Measurements from ENCODE around the gene LRBA. TPM values are rescaled to one million over a fixed set of nuclear protein-coding genes. Genes with fewer than 3 reads are reported as not detected.

LRBA gene
- total RNA-seq, 1 experiment from 2014 or later, result 69.1 TPM

GRCh38 chr4:150421612-150422011 lies 593.5 kb downstream of the LRBA start:
- H3K9me3 Mint-ChIP-seq, result no peaks in the 10 kb centered on the region
- ChIA-PET CTCF (no interaction called here), POLR2A (no interaction called here)
- 0 out of 2 replicates have a peak overlapping the region, but pooled peaks have one; percentile 26 for H3K27ac Mint-ChIP-seq
- 0 out of 2 replicates have a peak, but pooled peaks cover 4% of the 10 kb centered on the region for H3K36me3 Mint-ChIP-seq
- H3K27me3 Mint-ChIP-seq (ENCODE audit: low read depth), result no peaks in the 10 kb centered on the region
- DNase-seq (ENCODE audit: low spot score), result no peak
- ATAC-seq, result peak; percentile 36; the same call in 1 of the 2 replicates
- no peak overlapping the region for H3K4me3 Mint-ChIP-seq
- no peaks in the 10 kb centered on the region for H3K4me1 Mint-ChIP-seq
- TF ChIP-seq MLX (CRISPR knock-in tag; IDR thresholded peaks at IDR 0.05), result no peak

- TF ChIP-seq RORB (CRISPR knock-in tag; IDR thresholded peaks at IDR 0.05) (no peak), GABPB1 (CRISPR knock-in tag; IDR thresholded peaks at IDR 0.05) (no peak), E2F4 (CRISPR knock-in tag; IDR thresholded peaks at IDR 0.05; ENCODE audit: borderline replicate concordance, low read depth) (no peak), GTF2I (CRISPR knock-in tag; conservative IDR thresholded peaks at IDR 0.05) (no peak), KAT7 (CRISPR knock-in tag; IDR thresholded peaks at IDR 0.05; ENCODE audit: borderline replicate concordance) (no peak), ATF2 (CRISPR knock-in tag; IDR thresholded peaks at IDR 0.05; ENCODE audit: borderline replicate concordance, low read depth) (no peak)
- peaks cover 4% of the 10 kb centered on the region; the same call in 1 of the 2 replicates for H3K36me3 Mint-ChIP-seq
- ChIA-PET CTCF (no interaction called here), POLR2A (no interaction called here)
- no peak overlapping the region for H3K27ac Mint-ChIP-seq
- H3K4me3 Mint-ChIP-seq, result no peak overlapping the region
- DNase-seq (ENCODE audit: low spot score), result no peak
- H3K4me1 Mint-ChIP-seq, result no peaks in the 10 kb centered on the region
- no peak for ATAC-seq
- no peaks in the 10 kb centered on the region for H3K9me3 Mint-ChIP-seq
- H3K27me3 Mint-ChIP-seq (ENCODE audit: low read depth), result no peaks in the 10 kb centered on the region
Measured at GRCh38 chr4:150419939-150420338, 595.1 kb downstream of the LRBA start.

- H3K4me3 Mint-ChIP-seq, result no peak overlapping the region
- POLR2A ChIA-PET, result no interaction called here
- no peak; the same call in 1 of the 2 replicates for ATAC-seq
- H3K27ac Mint-ChIP-seq, result no peak overlapping the region; the same call in 1 of the 2 replicates
- no peak for DNase-seq (ENCODE audit: low spot score)
- no peaks in the 10 kb centered on the region for H3K4me1 Mint-ChIP-seq
- H3K36me3 Mint-ChIP-seq, result peaks cover 6% of the 10 kb centered on the region; the same call in 1 of the 2 replicates
- H3K27me3 Mint-ChIP-seq (ENCODE audit: low read depth), result no peaks in the 10 kb centered on the region
- CTCF ChIA-PET, result no interaction called here
- H3K9me3 Mint-ChIP-seq, result no peaks in the 10 kb centered on the region
- TF ChIP-seq ARID4B (CRISPR knock-in tag; IDR thresholded peaks at IDR 0.05; ENCODE audit: borderline replicate concordance), result no peak
- TF ChIP-seq PREB (CRISPR knock-in tag; IDR thresholded peaks at IDR 0.05; ENCODE audit: borderline replicate concordance), result no peak
- TF ChIP-seq ZBTB43 (CRISPR knock-in tag; IDR thresholded peaks at IDR 0.05), result no peak
- TF ChIP-seq AFF4 (CRISPR knock-in tag; IDR thresholded peaks at IDR 0.05; ENCODE audit: borderline replicate concordance), result no peak
- TF ChIP-seq MAX (CRISPR knock-in tag; IDR thresholded peaks at IDR 0.05), result no peak
Measured at GRCh38 chr4:150418757-150419410, 596.2 kb downstream of the LRBA start.
